ENCODE measurements around the gene MLLT3. TPM values are rescaled to one million over a fixed set of nuclear protein-coding genes. Genes with fewer than 3 reads are reported as not detected.

Gene MLLT3
- total RNA-seq, 6 experiments from 2014 or later: 0.43 to 2.5 (median 1.2) TPM

DNA sequence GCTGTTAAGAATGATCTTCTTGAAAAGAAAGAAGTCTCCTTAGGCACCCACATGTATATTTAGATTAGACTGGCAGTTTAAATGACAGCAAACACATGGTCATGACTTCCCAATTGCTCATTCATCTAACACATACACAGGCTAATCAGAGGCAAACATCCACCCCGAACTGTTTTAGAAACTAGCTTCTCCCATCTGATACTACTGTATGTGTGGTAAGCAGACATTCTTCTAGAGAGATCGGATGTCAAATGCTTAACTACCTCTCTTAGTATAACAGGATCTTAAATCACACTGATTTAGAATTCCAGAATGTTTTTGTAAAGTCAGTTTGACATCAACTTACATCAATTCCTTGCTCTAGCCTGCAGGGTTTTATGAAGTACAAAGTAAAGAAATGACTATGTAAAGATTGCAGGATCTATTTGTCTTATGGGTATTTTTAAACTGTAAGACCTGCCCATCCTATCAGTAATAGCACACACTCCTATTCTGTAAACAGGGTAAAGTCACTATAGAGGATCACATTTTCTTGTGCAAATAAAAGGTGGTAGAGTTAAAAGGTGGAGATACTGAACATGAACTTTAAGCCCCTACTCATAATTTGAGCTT, 239.7 kb downstream of the MLLT3 start:
- Histone ChIP-seq H3K4me1 (peaks cover 0 to 18% (median 4%) of the 10 kb centered on the region in 4 donors), H3K36me3 (no peaks in the 10 kb centered on the region), H3K9me3 (peaks cover 0 to 3% (median 0%) of the 10 kb centered on the region in 4 donors), H3K27me3 (no peaks in the 10 kb centered on the region), H3K4me3 (no peak overlapping the region), H3K27ac (no peak overlapping the region)
- DNase-seq: no peak
- TF ChIP-seq, protein P1, sequence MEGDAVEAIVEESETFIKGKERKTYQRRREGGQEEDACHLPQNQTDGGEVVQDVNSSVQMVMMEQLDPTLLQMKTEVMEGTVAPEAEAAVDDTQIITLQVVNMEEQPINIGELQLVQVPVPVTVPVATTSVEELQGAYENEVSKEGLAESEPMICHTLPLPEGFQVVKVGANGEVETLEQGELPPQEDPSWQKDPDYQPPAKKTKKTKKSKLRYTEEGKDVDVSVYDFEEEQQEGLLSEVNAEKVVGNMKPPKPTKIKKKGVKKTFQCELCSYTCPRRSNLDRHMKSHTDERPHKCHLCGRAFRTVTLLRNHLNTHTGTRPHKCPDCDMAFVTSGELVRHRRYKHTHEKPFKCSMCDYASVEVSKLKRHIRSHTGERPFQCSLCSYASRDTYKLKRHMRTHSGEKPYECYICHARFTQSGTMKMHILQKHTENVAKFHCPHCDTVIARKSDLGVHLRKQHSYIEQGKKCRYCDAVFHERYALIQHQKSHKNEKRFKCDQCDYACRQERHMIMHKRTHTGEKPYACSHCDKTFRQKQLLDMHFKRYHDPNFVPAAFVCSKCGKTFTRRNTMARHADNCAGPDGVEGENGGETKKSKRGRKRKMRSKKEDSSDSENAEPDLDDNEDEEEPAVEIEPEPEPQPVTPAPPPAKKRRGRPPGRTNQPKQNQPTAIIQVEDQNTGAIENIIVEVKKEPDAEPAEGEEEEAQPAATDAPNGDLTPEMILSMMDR (IDR thresholded peaks at IDR 0.05): no peak
- no peak for TF ChIP-seq POLR2A (IDR thresholded peaks at IDR 0.05)
- intact Hi-C loops (cut with DNase I): no loop called here
- WGBS (ENCODE audit: insufficient coverage, low coverage, low lambda C conversion rate, missing lambda C conversion rate): 33% methylated on average over 2 of the region's 2 CpGs
- no peak for ATAC-seq

DNA sequence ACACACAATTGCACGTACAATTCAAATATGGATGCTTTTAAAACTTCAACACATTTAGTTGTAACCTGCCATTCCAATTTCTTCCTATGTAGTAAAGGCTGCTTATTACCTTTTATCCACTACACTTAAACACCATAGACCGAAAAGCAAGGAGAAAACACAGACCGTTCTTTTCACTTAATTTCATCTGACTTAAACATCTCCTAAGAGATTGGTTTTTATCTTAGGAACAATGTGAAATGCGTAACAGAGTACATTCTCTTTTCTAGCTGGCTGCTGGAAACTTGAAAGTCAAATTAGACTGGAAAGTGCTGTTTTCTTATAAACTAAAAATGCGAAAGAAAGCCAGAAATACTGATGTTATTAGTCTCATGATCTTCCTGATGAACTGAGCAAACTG, 241.8 kb downstream of the MLLT3 start:
- ATAC-seq (no peak), DNase-seq (no peak)
- H3K4me3 ChIP-seq: no peak overlapping the region
- H3K9me3 ChIP-seq: peaks cover 0 to 2% (median 0%) of the 10 kb centered on the region in 4 donors
- WGBS (ENCODE audit: insufficient coverage, low coverage, low lambda C conversion rate, missing lambda C conversion rate): 71% methylated on average over 5 of the region's 5 CpGs
- H3K27ac ChIP-seq: no peak overlapping the region
- H3K36me3 ChIP-seq: no peaks in the 10 kb centered on the region
- TF ChIP-seq, protein P1 (IDR thresholded peaks at IDR 0.05): no peak
- no peak for TF ChIP-seq POLR2A (IDR thresholded peaks at IDR 0.05)
- intact Hi-C loops (cut with DNase I): no loop called here
- peaks cover 0 to 23% (median 4%) of the 10 kb centered on the region in 4 donors for H3K4me1 ChIP-seq
- H3K27me3 ChIP-seq: no peaks in the 10 kb centered on the region

DNA sequence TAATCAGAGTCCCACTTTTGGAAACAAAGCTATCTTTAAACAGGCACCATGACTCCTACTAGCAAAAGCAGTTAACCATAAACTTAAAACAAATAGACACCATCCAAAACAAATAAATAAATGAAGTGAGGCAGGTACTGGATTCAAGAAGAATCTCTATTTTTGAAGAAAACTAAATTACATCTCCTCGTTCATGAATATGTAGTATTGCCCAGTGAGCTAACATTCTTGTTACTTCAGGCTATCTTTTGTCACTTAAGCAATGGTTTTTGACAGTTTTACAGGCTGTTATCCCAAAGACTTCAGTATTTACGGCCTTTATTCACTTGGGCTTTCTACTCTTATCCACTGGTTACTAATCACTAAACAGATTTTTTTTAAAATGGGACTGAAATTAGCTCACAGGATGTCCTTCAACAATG, 242.5 kb downstream of the MLLT3 start:
- Histone ChIP-seq H3K4me3 (no peak overlapping the region), H3K9me3 (no peaks in the 10 kb centered on the region), H3K27me3 (no peaks in the 10 kb centered on the region), H3K27ac (no peak overlapping the region), H3K36me3 (no peaks in the 10 kb centered on the region), H3K4me1 (peaks cover 0 to 23% (median 4%) of the 10 kb centered on the region in 4 donors)
- intact Hi-C loops (cut with DNase I): no loop called here
- DNase-seq (no peak), ATAC-seq (peak in 3 of 4 donors; percentile 59 to 77 (median 68))
- WGBS (ENCODE audit: insufficient coverage, low coverage, low lambda C conversion rate, missing lambda C conversion rate): 60% methylated on average over 2 of the region's 2 CpGs
- TF ChIP-seq, protein P1 (IDR thresholded peaks at IDR 0.05): no peak
- no peak for TF ChIP-seq POLR2A (IDR thresholded peaks at IDR 0.05)

DNA sequence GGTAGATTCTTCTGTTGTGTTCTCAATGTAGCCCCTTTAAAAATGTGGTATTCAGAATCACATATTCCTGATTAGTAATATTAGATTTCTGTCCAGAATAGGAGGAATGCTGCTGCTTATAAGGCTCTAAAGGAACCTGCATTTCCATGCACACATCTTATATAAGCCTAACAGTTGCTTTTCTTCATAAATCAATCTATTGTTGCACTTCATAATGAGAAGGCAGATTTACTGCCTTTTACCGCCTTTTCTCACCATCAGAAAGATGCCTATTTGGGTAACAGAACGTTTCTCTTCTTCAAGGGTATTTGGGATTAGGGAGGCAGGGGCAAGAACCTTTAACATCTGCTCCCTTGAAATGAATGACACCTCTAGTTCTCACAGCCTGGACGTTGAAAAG, 243.4 kb downstream of the MLLT3 start:
- Histone ChIP-seq H3K27me3 (no peaks in the 10 kb centered on the region), H3K36me3 (no peaks in the 10 kb centered on the region), H3K27ac (no peak overlapping the region), H3K4me1 (peaks cover 0 to 23% (median 4%) of the 10 kb centered on the region in 4 donors), H3K9me3 (no peaks in the 10 kb centered on the region), H3K4me3 (no peak overlapping the region)
- ATAC-seq (no peak), DNase-seq (no peak)
- intact Hi-C loops (cut with DNase I): no loop called here
- WGBS (ENCODE audit: insufficient coverage, low coverage, low lambda C conversion rate, missing lambda C conversion rate): 53% methylated on average over 3 of the region's 3 CpGs
- TF ChIP-seq, protein P1 (IDR thresholded peaks at IDR 0.05): no peak
- TF ChIP-seq POLR2A (IDR thresholded peaks at IDR 0.05): no peak

Measured in right lobe of liver (tissue), 6 donors.